Muscle layer of duodenum (tissue), 2 donors: ENCODE data around the gene TASOR2.

Source experiments
- H3K27ac ChIP-seq: one replicate; pipeline ENCODE4 v1.7.0; 2013; ENCODE audit warnings: mild to moderate bottlenecking, low read length
- H3K27me3 ChIP-seq: one replicate; pipeline ENCODE4 v1.7.0; 2013; ENCODE audit warnings: low read depth, mild to moderate bottlenecking, control low read depth, low read length
- H3K36me3 ChIP-seq, 2 donors: one replicate each; pipeline ENCODE4 v1.7.0; 2013; ENCODE audit warnings: low read length in 2 of 2, control low read depth in 1 of 2, mild to moderate bottlenecking in 1 of 2; ENCODE audit not compliant: insufficient read depth in 2 of 2, control insufficient read depth in 1 of 2
- H3K4me1 ChIP-seq, 2 donors: one replicate each; pipeline ENCODE4 v1.7.0; 2013; ENCODE audit warnings: low read length in 2 of 2, mild to moderate bottlenecking in 2 of 2, control low read depth in 1 of 2, moderate library complexity in 1 of 2; ENCODE audit not compliant: insufficient read depth in 2 of 2, control insufficient read depth in 1 of 2
- H3K4me3 ChIP-seq, 2 donors: one replicate each; pipeline ENCODE4 v1.7.0; 2013; ENCODE audit warnings: low read length in 2 of 2, low read depth in 1 of 2, mild to moderate bottlenecking in 1 of 2
- H3K9me3 ChIP-seq, 2 donors: one replicate each; pipeline ENCODE4 v1.7.0; 2013; ENCODE audit warnings: low read length in 2 of 2, control low read depth in 1 of 2, mild to moderate bottlenecking in 1 of 2; ENCODE audit not compliant: control insufficient read depth in 1 of 2
- donor health status: healthy.

The TASOR2 gene

GRCh38 chr10:5659702-5660528, 24.7 kb upstream of the TASOR2 start:
- no peak overlapping the region for H3K4me3 ChIP-seq
- peaks cover 10 to 20% of the 10 kb centered on the region in 2 donors for H3K4me1 ChIP-seq
- no peaks in the 10 kb centered on the region for H3K27me3 ChIP-seq
- no peak overlapping the region for H3K27ac ChIP-seq
- no peaks in the 10 kb centered on the region for H3K9me3 ChIP-seq
- H3K36me3 ChIP-seq = no peaks in the 10 kb centered on the region

GRCh38 chr10:5661043-5661442, 23.6 kb upstream of the TASOR2 start:
- Histone ChIP-seq H3K4me1 (peaks cover 14 to 29% of the 10 kb centered on the region in 2 donors), H3K27me3 (no peaks in the 10 kb centered on the region), H3K9me3 (no peaks in the 10 kb centered on the region), H3K4me3 (no peak overlapping the region), H3K36me3 (no peaks in the 10 kb centered on the region), H3K27ac (no peak overlapping the region)

GRCh38 chr10:5662708-5663579, 21.7 kb upstream of the TASOR2 start:
- Histone ChIP-seq H3K9me3 (no peaks in the 10 kb centered on the region), H3K36me3 (no peaks in the 10 kb centered on the region), H3K27me3 (no peaks in the 10 kb centered on the region), H3K27ac (no peak overlapping the region), H3K4me1 (peaks cover 19 to 37% of the 10 kb centered on the region in 2 donors), H3K4me3 (no peak overlapping the region)

GRCh38 chr10:5663692-5664427, 20.8 kb upstream of the TASOR2 start:
- Histone ChIP-seq H3K27ac (no peak overlapping the region), H3K36me3 (no peaks in the 10 kb centered on the region), H3K4me3 (no peak overlapping the region), H3K27me3 (no peaks in the 10 kb centered on the region), H3K9me3 (no peaks in the 10 kb centered on the region), H3K4me1 (peaks cover 19 to 37% of the 10 kb centered on the region in 2 donors)

- no peaks in the 10 kb centered on the region for H3K9me3 ChIP-seq
- H3K4me3 ChIP-seq = peak overlapping the region; percentile 77 to 96
- H3K36me3 ChIP-seq = no peaks in the 10 kb centered on the region
- H3K27me3 ChIP-seq = no peaks in the 10 kb centered on the region
- H3K27ac ChIP-seq = peak overlapping the region; percentile 60
- H3K4me1 ChIP-seq = peaks cover 10 to 26% of the 10 kb centered on the region in 2 donors
Observed at GRCh38 chr10:5665373-5666007, 19.1 kb upstream of the TASOR2 start.

GRCh38 chr10:5666008-5666840, 18.4 kb upstream of the TASOR2 start, which contains the start of gene ASB13:
Gene ASB13, minus strand, starts transcription at chr10:5666595. Its CDS starts 44 bp downstream, at chr10:5666551.
- Histone ChIP-seq H3K27ac (peak within 1 kb of the TSS; percentile 60), H3K9me3 (no peaks in the 10 kb centered on the region), H3K36me3 (no peaks in the 10 kb centered on the region), H3K4me1 (peaks cover 10 to 26% of the 10 kb centered on the region in 2 donors), H3K27me3 (no peaks in the 10 kb centered on the region), H3K4me3 (peak within 1 kb of the TSS; percentile 85 to 96)

GRCh38 chr10:5666841-5667630, 17.6 kb upstream of the TASOR2 start:
- Histone ChIP-seq H3K4me3 (peak overlapping the region; percentile 85 to 96), H3K27me3 (no peaks in the 10 kb centered on the region), H3K9me3 (no peaks in the 10 kb centered on the region), H3K4me1 (peaks cover 10 to 26% of the 10 kb centered on the region in 2 donors), H3K36me3 (no peaks in the 10 kb centered on the region), H3K27ac (no peak overlapping the region)

- Histone ChIP-seq H3K27ac (no peak overlapping the region), H3K4me3 (no peak overlapping the region), H3K36me3 (no peaks in the 10 kb centered on the region), H3K27me3 (no peaks in the 10 kb centered on the region), H3K4me1 (peaks cover 10 to 26% of the 10 kb centered on the region in 2 donors), H3K9me3 (no peaks in the 10 kb centered on the region)
Observed at GRCh38 chr10:5668429-5668828, 16.2 kb upstream of the TASOR2 start.

- Histone ChIP-seq H3K27ac (no peak overlapping the region), H3K27me3 (no peaks in the 10 kb centered on the region), H3K9me3 (peaks cover 3 to 4% of the 10 kb centered on the region in 2 donors), H3K36me3 (no peaks in the 10 kb centered on the region), H3K4me3 (no peak overlapping the region), H3K4me1 (peaks cover 10 to 17% of the 10 kb centered on the region in 2 donors)
Observed at GRCh38 chr10:5669604-5670003, 15.0 kb upstream of the TASOR2 start.
